Measurements from ENCODE around the gene GSX2.

DNA sequence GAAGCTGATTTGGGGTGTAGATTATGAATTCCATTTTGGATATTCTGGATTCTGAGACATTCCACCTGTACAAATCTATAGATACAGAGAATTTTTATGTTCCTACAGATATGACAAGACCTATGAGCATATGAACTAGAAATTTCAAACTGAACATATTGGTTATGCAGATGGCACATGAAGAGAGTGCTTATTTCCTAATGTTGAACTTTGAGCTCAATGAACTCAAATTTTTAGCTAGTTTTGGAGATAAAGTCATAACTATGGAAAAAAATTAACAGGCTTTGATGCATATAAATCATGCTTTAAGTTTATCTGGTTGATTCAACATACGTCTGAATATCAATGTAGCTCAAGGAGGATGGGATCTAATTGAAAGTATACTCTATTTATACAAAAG lies 44.5 kb upstream of the GSX2 start:
- TF ChIP-seq, protein P1, sequence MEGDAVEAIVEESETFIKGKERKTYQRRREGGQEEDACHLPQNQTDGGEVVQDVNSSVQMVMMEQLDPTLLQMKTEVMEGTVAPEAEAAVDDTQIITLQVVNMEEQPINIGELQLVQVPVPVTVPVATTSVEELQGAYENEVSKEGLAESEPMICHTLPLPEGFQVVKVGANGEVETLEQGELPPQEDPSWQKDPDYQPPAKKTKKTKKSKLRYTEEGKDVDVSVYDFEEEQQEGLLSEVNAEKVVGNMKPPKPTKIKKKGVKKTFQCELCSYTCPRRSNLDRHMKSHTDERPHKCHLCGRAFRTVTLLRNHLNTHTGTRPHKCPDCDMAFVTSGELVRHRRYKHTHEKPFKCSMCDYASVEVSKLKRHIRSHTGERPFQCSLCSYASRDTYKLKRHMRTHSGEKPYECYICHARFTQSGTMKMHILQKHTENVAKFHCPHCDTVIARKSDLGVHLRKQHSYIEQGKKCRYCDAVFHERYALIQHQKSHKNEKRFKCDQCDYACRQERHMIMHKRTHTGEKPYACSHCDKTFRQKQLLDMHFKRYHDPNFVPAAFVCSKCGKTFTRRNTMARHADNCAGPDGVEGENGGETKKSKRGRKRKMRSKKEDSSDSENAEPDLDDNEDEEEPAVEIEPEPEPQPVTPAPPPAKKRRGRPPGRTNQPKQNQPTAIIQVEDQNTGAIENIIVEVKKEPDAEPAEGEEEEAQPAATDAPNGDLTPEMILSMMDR (IDR thresholded peaks at IDR 0.05): no peak
- no peak for TF ChIP-seq POLR2A (IDR thresholded peaks at IDR 0.05)
